Pancreas (tissue), 10 donors: Measurements from ENCODE around the gene ARHGEF6. TPM values are rescaled to one million over a fixed set of nuclear protein-coding genes. Genes with fewer than 3 reads are reported as not detected.

Experiments used
- ATAC-seq, 4 donors: fragments of 200-7000 bp; cut with Tn5 transposase; one replicate each; pipeline versions ENCODE4 v1.8.0 to v1.9.1; 2020; ENCODE audit warnings: mild to moderate bottlenecking in 4 of 4, moderate library complexity in 4 of 4
- DNase-seq, 6 donors: peaks; one replicate each; pipeline ENCODE4 v3.0.0-alpha.2; 2020
- FAIRE-seq: peaks from 2 replicates; lab custom pipeline; 2012; peaks lifted over from hg19 to GRCh38; lab: Jason Lieb, UNC
- H3K27ac ChIP-seq, 4 donors: fragments of 200-600 bp; sonication (generic); 1 replicate in 3 of 4; 2 replicates in 1 of 4; pipeline versions ENCODE4 v1.5.0 to v1.8.0; 2020
- H3K27me3 ChIP-seq, 4 donors: fragments of 200-600 bp; one replicate each; pipeline ENCODE4 v1.8.0; 2021
- H3K36me3 ChIP-seq, 3 donors: fragments of 200-600 bp; sonication (generic) in 1 of 3; one replicate each; pipeline versions ENCODE4 v1.5.0 to v1.8.0; 2020 to 2021
- H3K4me1 ChIP-seq, 3 donors: fragments of 200-600 bp; one replicate each; pipeline ENCODE4 v1.8.0; 2021
- H3K4me3 ChIP-seq, 4 donors: fragments of 200-600 bp; sonication (generic) in 2 of 4; one replicate each; pipeline versions ENCODE4 v1.5.0 to v1.8.0; 2020 to 2021
- H3K9me3 ChIP-seq, 4 donors: fragments of 200-600 bp; one replicate each; pipeline ENCODE4 v1.8.0; 2021
- WGBS, 2 donors: extraction: QIAGEN DNeasy Blood & Tissue Kit; methylation state at CpG; one replicate each; pipeline ENCODE4 v1.1.7; 2013; 5-methylcytosine and 5-hydroxymethylcytosine counted together
- intact Hi-C, 3 donors: fragments of 100-400 bp; cut with DNase I; formaldehyde crosslinking; loops; one replicate each; pipeline versions ENCODE4 v1.11.1 to v1.14.2; 2022
- polyA plus RNA-seq, 2 donors: library from polyadenylated mRNA; stranded (reverse); fragments of 200-250 nt; gene quantifications; one replicate each; pipeline ENCODE4 v1.2.3, GENCODE V29; 2013
- total RNA-seq, 6 donors: library from RNA; stranded (reverse); fragmentation: NEBNext Ultra II Directional in 4 of 6; extraction: Animal tissue kit (Norgen Biotek cat#: 25700) in 4 of 6; gene quantifications; one replicate each; pipeline versions ENCODE4 v1.2.1 to v1.2.4, GENCODE V29; 2021 to 2023
- TF ChIP-seq, protein P1 (sequence below), 4 donors: fragments of 200-600 bp; sonication (generic) in 3 of 4; IDR thresholded peaks; one replicate each; pipeline versions ENCODE4 v1.5.0 to v1.8.0; 2021; ENCODE audit warnings: antibody characterized with exemption in 4 of 4
- donor health status: healthy with polysubstance abuse.
- donor health status: DM: no; HTN: no; CAD: no; lungs with moderate emphysema.
- donor health status: DM: no; HTN: no; CAD: no.
- donor health status: control.
- donor health status: control.
- donor health status: Bipolar disorder and iron deficiency.
- donor health status: DM: yes; HTN: yes; CAD: no.
- donor health status: DM: no; HTN: no; CAD: no.
- donor health status: DM: no; HTN: no; CAD: no.
- donor health status: DM: yes; HTN: yes; CAD: no.

Gene ARHGEF6
- total and polyA plus RNA-seq, 8 donors: 1.2 to 6.2 (median 2.0) TPM

GRCh38 chrX:136731207-136731782 lies 49.4 kb downstream of the ARHGEF6 start:
- 65 to 72% methylated on average over 5 of the region's 5 CpGs for WGBS, 2 donors
- Histone ChIP-seq H3K4me1 (no peaks in the 10 kb centered on the region), H3K36me3 (no peaks in the 10 kb centered on the region), H3K27ac (no peak overlapping the region), H3K9me3 (no peaks in the 10 kb centered on the region), H3K27me3 (no peaks in the 10 kb centered on the region), H3K4me3 (no peak overlapping the region)
- FAIRE-seq (peak; percentile 23), DNase-seq (no peak), ATAC-seq (no peak)
- TF ChIP-seq, protein P1, sequence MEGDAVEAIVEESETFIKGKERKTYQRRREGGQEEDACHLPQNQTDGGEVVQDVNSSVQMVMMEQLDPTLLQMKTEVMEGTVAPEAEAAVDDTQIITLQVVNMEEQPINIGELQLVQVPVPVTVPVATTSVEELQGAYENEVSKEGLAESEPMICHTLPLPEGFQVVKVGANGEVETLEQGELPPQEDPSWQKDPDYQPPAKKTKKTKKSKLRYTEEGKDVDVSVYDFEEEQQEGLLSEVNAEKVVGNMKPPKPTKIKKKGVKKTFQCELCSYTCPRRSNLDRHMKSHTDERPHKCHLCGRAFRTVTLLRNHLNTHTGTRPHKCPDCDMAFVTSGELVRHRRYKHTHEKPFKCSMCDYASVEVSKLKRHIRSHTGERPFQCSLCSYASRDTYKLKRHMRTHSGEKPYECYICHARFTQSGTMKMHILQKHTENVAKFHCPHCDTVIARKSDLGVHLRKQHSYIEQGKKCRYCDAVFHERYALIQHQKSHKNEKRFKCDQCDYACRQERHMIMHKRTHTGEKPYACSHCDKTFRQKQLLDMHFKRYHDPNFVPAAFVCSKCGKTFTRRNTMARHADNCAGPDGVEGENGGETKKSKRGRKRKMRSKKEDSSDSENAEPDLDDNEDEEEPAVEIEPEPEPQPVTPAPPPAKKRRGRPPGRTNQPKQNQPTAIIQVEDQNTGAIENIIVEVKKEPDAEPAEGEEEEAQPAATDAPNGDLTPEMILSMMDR (IDR thresholded peaks at IDR 0.05): no peak
- intact Hi-C loops: no loop called here

GRCh38 chrX:136728393-136728792 lies 52.3 kb downstream of the ARHGEF6 start:
- no peaks in the 10 kb centered on the region for H3K4me1 ChIP-seq
- FAIRE-seq (no peak), ATAC-seq (no peak), DNase-seq (no peak)
- H3K27ac ChIP-seq: no peak overlapping the region
- H3K4me3 ChIP-seq: no peak overlapping the region
- H3K9me3 ChIP-seq: no peaks in the 10 kb centered on the region
- no peaks in the 10 kb centered on the region for H3K27me3 ChIP-seq
- WGBS, 2 donors: 61 to 76% methylated on average over 1 of the region's 1 CpG
- intact Hi-C loops: no loop called here
- H3K36me3 ChIP-seq: no peaks in the 10 kb centered on the region
- TF ChIP-seq, protein P1 (IDR thresholded peaks at IDR 0.05): no peak

DNA sequence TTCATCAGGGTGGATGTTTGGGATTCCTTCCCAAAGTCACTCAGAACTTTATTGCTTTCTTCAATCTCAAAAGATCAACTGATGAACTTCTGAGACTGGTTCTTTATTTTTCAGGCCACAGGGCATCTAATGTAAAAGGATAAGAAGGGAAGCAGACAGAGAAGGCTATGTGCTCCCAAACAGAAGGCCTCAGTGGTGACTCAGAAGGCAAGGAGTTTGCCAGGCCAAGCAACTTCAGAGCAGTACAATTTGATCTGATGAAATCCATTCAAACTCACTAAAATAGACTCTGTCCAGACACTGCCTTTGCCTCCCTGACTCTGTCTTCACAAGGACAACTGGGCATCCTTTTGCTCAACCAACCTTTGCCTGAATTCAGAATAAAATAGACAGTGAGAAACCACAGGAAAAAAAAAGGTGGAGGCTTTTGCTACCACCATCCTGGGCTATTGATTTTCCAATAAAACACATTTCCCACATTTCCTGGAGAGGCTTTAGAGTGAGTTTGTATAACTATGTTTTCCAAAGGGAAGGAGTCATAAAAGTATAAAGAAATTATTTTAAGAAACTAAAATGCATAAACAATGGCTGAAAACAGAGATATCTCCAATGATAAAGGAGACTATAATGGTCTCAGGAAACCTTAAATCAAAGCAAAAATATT lies 55.2 kb downstream of the ARHGEF6 start:
- Histone ChIP-seq H3K9me3 (no peaks in the 10 kb centered on the region), H3K4me3 (no peak overlapping the region), H3K36me3 (no peaks in the 10 kb centered on the region), H3K27me3 (no peaks in the 10 kb centered on the region), H3K4me1 (no peaks in the 10 kb centered on the region), H3K27ac (no peak overlapping the region)
- no peak for DNase-seq
- peak in 2 of 4 donors; percentile 29 to 39 for ATAC-seq
- intact Hi-C loops: no loop called here
- no peak for FAIRE-seq
- TF ChIP-seq, protein P1 (IDR thresholded peaks at IDR 0.05): no peak

- Histone ChIP-seq H3K4me3 (no peak overlapping the region), H3K27me3 (peaks cover 0 to 6% (median 0%) of the 10 kb centered on the region in 4 donors), H3K27ac (no peak overlapping the region), H3K4me1 (no peaks in the 10 kb centered on the region), H3K9me3 (no peaks in the 10 kb centered on the region), H3K36me3 (no peaks in the 10 kb centered on the region)
- 17 to 31% methylated on average over 2 of the region's 2 CpGs for WGBS, 2 donors
- DNase-seq (no peak), FAIRE-seq (peak; percentile 92), ATAC-seq (no peak)
- TF ChIP-seq, protein P1 (IDR thresholded peaks at IDR 0.05): no peak
- intact Hi-C loops: no loop called here
Observed at GRCh38 chrX:136718091-136718490, 62.6 kb downstream of the ARHGEF6 start.
